HG02884 (cell line): ENCODE results near the gene TTLL12.

Experiments
- ATAC-seq: cut with Tn5 transposase; IDR thresholded peaks from one replicate; pipeline ENCODE4 v1.9.1; 2021; ENCODE audit warnings: mild to moderate bottlenecking, moderate library complexity; ENCODE audit not compliant: unreplicated experiment

The TTLL12 gene

DNA sequence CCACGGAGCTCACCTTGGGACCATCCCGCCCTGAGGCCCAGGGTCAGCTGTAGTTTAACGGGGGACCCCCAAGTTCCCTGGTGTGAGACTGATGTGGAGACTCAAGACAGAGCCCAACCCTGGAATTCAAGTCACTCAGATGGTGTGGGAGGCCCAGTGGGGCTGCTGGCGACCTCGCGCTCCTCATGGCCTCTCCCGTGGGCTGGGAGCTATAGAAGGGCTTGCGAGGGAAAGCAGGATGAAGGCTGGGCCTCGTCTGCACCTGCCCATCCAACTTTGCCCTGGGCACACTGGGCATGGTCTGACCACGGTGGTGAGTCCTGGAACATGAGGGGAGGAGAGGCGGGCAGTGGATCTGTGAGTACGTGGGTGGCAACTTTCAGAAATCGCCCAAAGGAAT, 13.6 kb upstream of the TTLL12 start:
- ATAC-seq: no peak

DNA sequence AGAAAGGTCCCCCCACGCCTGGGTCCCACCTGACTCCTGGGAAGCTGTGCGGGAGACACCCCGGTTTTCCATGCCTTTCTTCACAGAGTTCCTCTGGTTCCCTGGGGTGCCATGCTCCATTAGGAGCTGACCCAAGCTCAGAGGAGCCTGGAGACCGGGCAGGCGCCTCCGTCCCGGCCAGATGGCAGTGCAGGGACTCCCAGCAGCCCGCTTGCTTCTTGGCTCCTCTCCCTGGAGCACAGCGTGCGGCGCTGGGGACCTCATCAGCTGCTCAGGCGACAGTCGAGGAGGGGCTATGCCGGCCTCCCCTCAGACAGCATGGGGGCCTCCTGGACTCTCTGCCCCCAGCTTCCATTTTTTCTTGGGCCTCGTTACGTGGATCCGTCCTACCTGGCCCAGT, 13.1 kb upstream of the TTLL12 start:
- ATAC-seq: no peak

GRCh38 chr22:43199541-43199940, 12.6 kb upstream of the TTLL12 start:
- no peak for ATAC-seq

- ATAC-seq: no peak
Observed at GRCh38 chr22:43198936-43199335, 12.0 kb upstream of the TTLL12 start.

DNA sequence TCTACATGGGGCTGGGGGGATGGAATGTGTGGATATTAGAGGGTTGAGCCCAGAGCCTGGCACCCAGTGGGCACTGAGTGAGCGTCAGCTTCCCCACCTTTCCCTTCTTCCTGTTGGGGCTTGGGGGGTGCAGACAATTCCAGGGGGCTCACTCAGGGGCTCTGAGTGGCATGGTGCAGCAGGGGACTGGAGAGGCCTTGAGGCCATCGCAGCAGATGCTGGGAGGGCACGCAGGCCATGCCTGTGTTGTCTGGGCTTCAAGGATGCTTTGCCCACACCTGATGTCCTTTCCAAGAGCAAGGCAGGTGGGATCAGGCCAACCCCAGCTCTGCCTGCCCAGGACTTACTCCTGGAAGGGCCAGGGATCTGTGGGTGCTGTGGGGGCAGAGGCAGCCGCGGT, 11.2 kb upstream of the TTLL12 start:
- ATAC-seq: no peak

DNA sequence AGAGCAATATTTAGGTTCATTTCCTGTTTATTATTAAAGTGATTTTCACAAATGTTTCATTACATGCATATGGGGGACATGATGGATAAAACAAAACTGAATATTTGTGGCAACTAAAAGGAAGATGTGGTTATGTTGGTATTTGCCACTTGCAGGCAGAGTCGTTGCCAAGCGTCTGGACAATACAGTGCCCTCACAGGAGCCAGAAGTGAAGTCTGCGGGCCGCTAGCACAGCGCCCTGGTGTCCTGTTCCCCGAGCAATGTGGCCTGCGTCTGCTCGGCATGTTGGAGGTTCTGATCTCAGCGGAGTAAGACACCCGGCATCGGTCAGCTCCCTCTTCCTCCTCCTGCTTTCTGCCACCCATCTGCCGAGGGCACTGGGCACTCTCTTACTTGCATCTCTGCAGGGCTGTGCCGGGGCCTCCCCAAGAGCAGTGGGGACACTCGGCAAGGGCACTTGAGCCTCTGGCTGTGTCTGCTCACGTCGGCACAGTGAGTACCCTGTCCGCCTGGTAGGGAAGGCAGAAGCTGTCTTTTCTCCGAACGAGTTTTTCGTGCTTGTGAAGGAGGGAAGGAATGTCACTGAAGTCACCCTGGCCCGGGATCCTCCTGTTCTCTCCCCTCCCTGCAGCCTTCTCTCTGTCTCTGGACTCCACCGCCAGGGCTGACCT, 10.5 kb upstream of the TTLL12 start:
- ATAC-seq: no peak

- ATAC-seq: no peak
Observed at GRCh38 chr22:43191831-43192230, 4.9 kb upstream of the TTLL12 start.

DNA sequence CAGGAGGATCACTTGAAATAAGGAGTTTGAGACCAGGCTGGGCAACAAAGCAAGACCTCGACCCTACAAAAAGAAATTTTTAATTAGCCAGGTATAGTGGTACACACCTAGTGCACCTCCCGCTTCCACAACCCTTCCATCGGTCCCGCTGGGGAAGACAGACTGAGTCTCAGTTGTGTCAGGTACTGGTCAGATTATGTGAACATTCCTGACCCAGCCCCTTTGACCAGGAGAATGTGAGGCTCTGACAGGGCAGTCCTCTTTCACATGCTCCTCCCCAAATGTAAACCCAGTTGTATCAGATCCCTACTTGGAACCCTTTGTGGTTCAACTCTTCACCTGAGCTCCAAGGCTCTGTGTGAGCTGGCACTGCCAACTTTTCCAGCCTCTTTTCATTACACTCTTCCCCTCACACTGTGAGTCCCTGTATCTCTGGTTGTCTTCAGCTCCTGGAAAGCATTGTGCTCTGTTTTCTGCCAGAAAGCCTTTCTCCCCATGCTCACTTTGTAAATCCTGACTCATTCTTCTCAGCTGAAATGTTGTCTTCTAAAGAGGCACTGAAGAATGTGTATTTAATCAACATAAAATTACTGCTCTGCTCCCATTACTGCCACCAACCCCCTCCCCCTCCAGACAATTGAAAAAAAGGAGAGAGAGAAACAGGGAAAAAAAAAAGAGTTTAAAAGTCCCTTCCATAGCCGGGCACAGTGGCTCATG, 2.1 kb upstream of the TTLL12 start:
- no peak for ATAC-seq

DNA sequence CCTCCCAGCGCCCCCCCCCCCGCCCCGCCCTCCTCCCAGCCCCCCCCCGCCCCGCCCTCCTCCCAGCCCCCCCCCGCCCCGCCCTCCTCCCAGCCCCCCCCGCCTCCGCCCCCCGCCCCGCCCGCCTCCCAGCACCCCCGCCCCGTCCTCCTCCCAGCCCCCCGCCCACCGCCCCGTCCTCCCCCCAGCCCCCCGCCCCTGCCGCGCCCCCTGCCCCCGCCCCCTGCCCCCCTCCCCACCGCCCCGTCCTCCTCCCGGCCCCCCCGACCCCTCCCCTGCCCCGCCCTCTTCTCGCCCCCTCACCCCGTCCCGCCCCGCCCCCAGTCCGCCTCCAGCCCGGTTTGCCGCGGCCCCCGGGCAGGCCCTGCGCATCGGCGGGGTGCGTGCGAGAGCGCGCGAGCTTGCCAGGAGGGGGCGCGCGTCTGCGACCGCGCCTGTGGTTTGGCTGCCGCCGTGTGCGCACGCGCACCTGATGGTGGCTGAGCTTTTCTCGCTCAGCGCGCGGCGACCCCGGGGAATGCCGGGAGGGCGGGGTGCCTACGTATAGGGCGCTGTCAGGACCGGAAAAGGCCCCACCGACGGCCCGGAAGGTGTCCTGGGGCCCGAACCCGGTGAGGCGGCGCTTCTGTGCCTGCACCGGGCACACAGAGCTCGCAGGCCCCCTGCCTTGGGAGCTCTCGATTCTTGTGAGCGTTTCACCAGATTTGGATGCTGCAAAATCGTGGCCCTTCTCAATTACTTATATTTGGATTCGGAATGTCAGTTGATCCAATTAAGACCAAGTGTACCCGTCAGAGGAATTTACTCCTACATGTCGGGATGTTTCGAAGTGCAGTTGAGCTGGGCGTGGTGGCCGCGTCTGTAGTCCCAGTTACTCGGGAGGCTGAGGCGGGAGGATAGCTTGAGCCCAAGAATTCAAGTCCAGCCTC, 501 bp upstream of the TTLL12 start:
- ATAC-seq: peak; percentile 80

DNA sequence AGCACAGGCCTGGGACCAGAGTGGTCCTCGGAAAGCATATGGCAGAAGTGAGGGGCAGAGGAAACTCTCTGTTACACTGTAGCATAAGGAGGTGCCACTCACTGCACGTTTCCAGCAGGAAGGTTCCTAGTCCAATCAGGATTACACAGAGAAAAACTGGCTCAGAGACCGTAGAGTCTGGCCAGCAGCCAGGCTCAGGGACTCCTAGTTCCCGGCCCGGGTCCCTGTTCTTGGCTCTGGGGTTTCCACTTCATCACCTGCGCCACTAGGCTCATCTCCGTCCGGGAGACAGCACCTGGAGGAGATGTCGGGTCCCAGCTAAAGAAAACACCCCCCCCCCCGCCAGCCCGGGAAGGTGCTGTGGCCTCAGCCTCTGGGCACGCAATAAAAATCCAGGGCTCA, 1.1 kb downstream of the TTLL12 start:
- ATAC-seq: no peak

DNA sequence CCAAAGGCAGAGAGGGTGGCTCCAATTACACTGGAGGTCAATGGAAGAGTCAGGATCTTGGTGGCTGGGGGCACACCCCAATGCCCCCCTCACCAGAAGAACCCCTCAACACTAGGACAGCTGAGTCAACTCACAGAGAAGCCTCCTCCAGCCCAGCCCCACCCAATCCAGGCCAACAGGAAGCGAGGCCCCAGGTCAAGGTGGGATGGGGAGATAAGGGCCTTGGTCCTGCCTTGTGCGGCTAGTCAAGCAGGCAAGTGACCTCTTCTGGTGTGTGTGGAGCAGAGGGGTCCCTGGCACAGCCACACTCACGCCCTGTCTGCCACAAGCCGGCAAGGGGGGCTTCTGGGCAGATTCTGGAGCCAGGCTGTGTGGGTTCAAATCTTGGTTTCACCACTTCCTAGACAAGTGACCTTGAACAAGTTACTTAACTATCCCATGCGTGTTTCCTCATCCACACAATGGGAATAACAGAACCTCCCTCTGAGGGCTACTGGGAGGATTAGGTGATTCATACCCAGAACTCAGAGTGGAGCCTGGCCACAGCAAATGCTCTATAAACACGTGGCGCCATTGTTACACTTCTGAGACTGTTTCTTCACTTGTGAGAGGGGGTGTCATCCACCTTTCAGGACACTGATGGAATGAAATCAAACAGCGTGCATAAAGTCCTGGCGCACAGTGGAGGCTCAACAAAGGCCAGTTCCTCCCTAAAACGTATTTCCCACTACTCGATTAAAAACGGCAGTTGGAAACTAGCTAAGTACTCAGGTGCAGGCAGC, 3.2 kb downstream of the TTLL12 start:
- no peak for ATAC-seq

- ATAC-seq: no peak
Observed at GRCh38 chr22:43182726-43183125, 4.2 kb downstream of the TTLL12 start.

DNA sequence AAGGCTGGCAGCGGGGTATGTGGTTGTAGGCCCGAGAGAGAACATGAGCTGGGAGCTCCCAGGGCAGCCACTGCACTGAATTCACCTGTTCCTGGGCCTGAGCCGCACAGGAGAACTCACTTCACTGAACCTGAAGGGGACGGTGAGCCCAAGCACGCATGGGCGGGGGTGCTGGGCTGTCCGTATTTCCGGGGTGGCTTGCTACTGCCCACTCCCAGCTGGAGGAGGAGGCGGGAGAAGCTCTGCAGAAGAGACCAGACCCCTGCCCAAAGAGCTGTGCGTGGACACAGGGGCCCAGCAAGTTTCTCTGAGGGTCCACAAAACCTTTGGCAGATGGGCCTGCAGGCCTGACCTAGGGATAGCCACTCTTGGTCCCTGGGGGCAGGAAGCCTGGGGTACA, 4.8 kb downstream of the TTLL12 start:
- no peak for ATAC-seq

DNA sequence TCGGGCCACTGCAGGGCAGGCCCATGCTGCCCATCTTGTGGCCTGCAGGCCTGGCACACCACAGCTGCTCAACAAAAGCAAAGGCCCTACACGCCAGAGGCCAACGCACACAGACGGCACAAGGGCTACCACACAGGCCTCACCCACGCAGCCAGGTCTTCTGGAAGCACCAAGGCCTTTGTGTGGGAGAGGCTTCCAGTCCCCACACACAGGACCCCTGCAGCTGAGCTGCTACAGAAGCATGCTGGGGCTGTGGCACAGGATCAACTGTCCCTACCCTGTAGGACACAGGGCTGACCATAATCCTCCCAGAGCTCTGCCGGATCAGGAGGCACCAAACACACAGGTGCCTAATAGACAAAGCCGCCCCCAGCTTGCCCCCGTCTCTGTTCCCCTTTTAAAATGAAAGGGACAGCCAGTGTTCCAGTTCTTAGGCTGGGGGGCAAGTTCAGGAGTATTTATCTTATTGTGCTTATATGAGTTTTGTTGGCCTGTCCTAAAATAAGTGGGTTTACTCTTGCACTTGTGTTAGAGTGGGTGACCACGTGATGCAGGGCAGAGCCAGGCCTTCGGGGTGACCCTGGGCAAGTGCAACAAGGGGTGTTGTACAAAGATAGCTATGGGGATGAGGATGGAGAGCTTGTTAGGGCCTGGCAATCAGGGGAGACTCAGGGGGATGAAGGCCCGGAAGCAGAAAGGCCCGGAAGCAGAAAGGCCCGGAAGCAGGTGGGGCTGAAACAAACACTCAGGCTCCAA, 5.4 kb downstream of the TTLL12 start:
- ATAC-seq: no peak

- no peak for ATAC-seq
Observed at GRCh38 chr22:43180670-43181069, 6.3 kb downstream of the TTLL12 start.

- ATAC-seq: no peak
Observed at GRCh38 chr22:43179911-43180195, 7.1 kb downstream of the TTLL12 start.

DNA sequence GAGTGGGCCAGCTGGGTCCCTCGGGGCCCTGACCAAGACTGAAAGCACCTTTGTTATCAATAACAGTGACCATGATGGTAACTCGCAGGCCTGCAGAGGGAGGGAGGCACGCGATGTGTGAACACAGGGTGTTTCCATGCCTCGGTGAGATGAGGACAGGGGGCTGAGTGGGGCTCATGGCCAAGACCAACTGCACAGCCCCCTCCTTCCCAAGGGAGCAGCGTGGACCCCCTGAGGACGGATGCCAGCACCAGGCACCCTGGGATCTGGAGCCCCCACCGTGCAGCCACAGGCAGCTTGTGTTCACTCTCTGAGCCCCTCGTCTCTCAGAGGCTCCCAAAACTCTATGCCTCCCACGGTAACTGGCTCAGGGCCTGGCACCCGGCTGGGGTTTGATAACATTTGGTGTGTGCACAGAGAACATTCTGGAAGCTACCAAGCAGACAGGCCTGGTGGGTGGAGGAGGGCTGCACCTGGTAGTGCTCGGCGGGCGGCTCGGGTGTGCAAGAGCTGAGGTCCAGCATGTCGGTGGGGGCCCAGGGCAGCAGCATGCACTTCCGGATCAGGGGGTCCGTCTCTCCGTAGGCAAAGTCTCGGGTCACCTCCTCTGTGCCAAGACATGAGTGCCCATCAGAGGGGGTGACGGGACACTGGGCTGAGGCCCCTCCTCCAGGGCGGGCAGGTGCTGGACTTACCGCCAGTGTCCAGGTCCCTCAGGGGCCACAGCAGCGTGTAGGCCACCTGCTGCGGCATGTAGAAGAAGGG, 7.6 kb downstream of the TTLL12 start:
- no peak for ATAC-seq

- ATAC-seq: no peak
Observed at GRCh38 chr22:43177479-43177878, 9.5 kb downstream of the TTLL12 start.

- ATAC-seq: no peak
Observed at GRCh38 chr22:43176090-43176489, 10.8 kb downstream of the TTLL12 start.
